Fibroblast of lung (primary cell): ENCODE results near the gene CFAP299. TPM values are rescaled to one million over a fixed set of nuclear protein-coding genes. Genes with fewer than 3 reads are reported as not detected.
A peak's percentile ranks its signal among the peaks of the same experiment; 100 is the strongest.

Experiments used
- DNase-seq, 2 donors: peaks; one replicate each; pipeline versions ENCODE4 v3.0.0 to v3.0.0-alpha.2; 2010; ENCODE audit warnings: low read depth in 2 of 2
- H2AFZ ChIP-seq: 2 replicates; pipeline ENCODE4 v1.5.1; 2012; ENCODE audit warnings: low read length, control low read depth, inconsistent platforms
- H3K27ac ChIP-seq: 2 replicates; pipeline ENCODE4 v1.5.1; 2011; ENCODE audit warnings: low read length, control low read depth; ENCODE audit not compliant: insufficient read depth
- H3K27me3 ChIP-seq: 2 replicates; pipeline ENCODE4 v1.5.1; 2011; ENCODE audit warnings: mild to moderate bottlenecking, low read length; ENCODE audit not compliant: control insufficient read depth, insufficient read depth
- H3K36me3 ChIP-seq: 2 replicates; pipeline ENCODE4 v1.5.1; 2011; ENCODE audit warnings: low read length; ENCODE audit not compliant: control insufficient read depth, insufficient read depth
- H3K4me1 ChIP-seq: 2 replicates; pipeline ENCODE4 v1.5.1; 2011; ENCODE audit warnings: low read length; ENCODE audit not compliant: control insufficient read depth, insufficient read depth; ENCODE audit errors: extremely low read depth
- H3K4me2 ChIP-seq: 2 replicates; pipeline ENCODE4 v1.5.1; 2011; ENCODE audit warnings: low read length, control low read depth; ENCODE audit not compliant: insufficient read depth; ENCODE audit errors: extremely low read depth
- H3K4me3 ChIP-seq, 4 experiments: fragments of 200-600 bp in 1 of 4; sonication (generic) in 1 of 4; replicated peaks in 1 of 4; 2 replicates each; pipeline ENCODE4 v1.5.1; 2011 to 2016; ENCODE audit warnings: low read length in 4 of 4, low read depth in 3 of 4, mild to moderate bottlenecking in 3 of 4, control low read depth in 2 of 4, inconsistent platforms in 1 of 4, mixed read lengths in 1 of 4; ENCODE audit not compliant: insufficient read depth in 1 of 4; ENCODE audit errors: control extremely low read depth in 1 of 4
- H3K79me2 ChIP-seq: 2 replicates; pipeline ENCODE4 v1.5.1; 2012; ENCODE audit warnings: mild to moderate bottlenecking, low read length, inconsistent platforms; ENCODE audit not compliant: control insufficient read depth, insufficient read depth
- H3K9ac ChIP-seq: 2 replicates; pipeline ENCODE4 v1.5.1; 2011; ENCODE audit warnings: mild to moderate bottlenecking, low read length, control low read depth; ENCODE audit not compliant: insufficient read depth
- H3K9me3 ChIP-seq: 2 replicates; pipeline ENCODE4 v1.5.1; 2012; ENCODE audit warnings: low read depth, low read length; ENCODE audit not compliant: control insufficient read depth, insufficient read depth
- H4K20me1 ChIP-seq: 2 replicates; pipeline ENCODE4 v1.5.1; 2011; ENCODE audit warnings: low read length; ENCODE audit not compliant: control insufficient read depth, insufficient read depth; ENCODE audit errors: extremely low read depth
- CTCF ChIP-seq, 2 donors: IDR thresholded peaks in 1 of 2; conservative IDR thresholded peaks in 1 of 2; 1 replicate in 1 of 2; 2 replicates in 1 of 2; pipeline ENCODE4 v1.5.1; 2011 to 2012; ENCODE audit warnings: low read length in 2 of 2, control low read depth in 1 of 2, inconsistent platforms in 1 of 2, low read depth in 1 of 2, mild to moderate bottlenecking in 1 of 2
- EZH2 ChIP-seq: IDR thresholded peaks from 2 replicates; pipeline ENCODE4 v1.5.1; 2012; ENCODE audit warnings: low read length, control low read depth, mild to moderate bottlenecking; ENCODE audit errors: missing control alignments
- polyA plus RNA-seq, 2 donors: library from polyadenylated mRNA; depleted of rRNA in 1 of 2; stranded (reverse) in 1 of 2; unstranded in 1 of 2; fragments of >200 nt; gene quantifications; 2 replicates each; pipeline ENCODE4 v1.2.1, GENCODE V29; 2011 to 2012; ENCODE audit warnings: missing spikeins in 1 of 2
- total RNA-seq: library from RNA; depleted of rRNA; stranded (reverse); fragments of >200 nt; gene quantifications from 2 replicates; pipeline ENCODE4 v1.2.1, GENCODE V29; 2014

The CFAP299 gene
- total and polyA plus RNA-seq, 2 donors (not counting 1 experiment from before 2014, with no cell fraction given), result 0.79 to 16.2 TPM

DNA sequence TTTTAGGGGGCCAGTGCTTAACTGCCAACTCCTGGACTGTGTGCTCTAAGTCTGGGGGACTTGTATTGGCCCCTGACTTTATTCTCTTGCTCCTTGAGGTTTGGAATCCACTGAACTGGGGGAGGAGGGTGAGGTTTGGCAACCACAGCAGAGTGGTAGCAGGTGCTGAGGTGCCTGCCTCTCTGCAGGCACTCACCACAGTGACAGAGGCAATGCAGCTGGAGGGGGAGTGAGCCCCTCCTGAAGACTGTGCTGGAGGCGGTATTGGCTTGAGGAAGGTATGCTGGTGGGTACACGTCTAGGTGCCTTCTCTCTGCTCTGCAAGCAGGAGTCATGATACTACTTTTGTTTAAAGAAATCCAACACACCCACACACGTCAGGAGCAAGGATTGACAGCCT is 24.6 kb downstream of the CFAP299 start:
- peaks cover 2% of the 10 kb centered on the region for H3K27me3 ChIP-seq
- H3K79me2 ChIP-seq, result no peaks in the 10 kb centered on the region
- no peak overlapping the region for H3K27ac ChIP-seq
- H4K20me1 ChIP-seq, result no peaks in the 10 kb centered on the region
- H3K36me3 ChIP-seq, result no peaks in the 10 kb centered on the region
- H3K4me1 ChIP-seq, result no peaks in the 10 kb centered on the region
- H3K4me2 ChIP-seq, result no peak overlapping the region
- no peak overlapping the region for H3K4me3 ChIP-seq
- no peak overlapping the region for H2AFZ ChIP-seq
- no peaks in the 10 kb centered on the region for H3K9me3 ChIP-seq
- TF ChIP-seq CTCF (conservative IDR thresholded peaks at IDR 0.05 in 1 of 2, IDR thresholded peaks at IDR 0.05 in 1 of 2; ENCODE audit: low read depth in 1 of 2, low read length in 2 of 2), result no peak
- TF ChIP-seq EZH2, result no peak
- no peak overlapping the region for H3K9ac ChIP-seq
- no peak for DNase-seq

GRCh38 chr4:80360900-80361299 is 25.4 kb downstream of the CFAP299 start:
- TF ChIP-seq CTCF (conservative IDR thresholded peaks at IDR 0.05 in 1 of 2, IDR thresholded peaks at IDR 0.05 in 1 of 2; ENCODE audit: low read depth in 1 of 2, low read length in 2 of 2) (no peak), EZH2 (no peak)
- no peak overlapping the region for H3K4me2 ChIP-seq
- peak in 1 of 2 donors; percentile 15 for DNase-seq

DNA sequence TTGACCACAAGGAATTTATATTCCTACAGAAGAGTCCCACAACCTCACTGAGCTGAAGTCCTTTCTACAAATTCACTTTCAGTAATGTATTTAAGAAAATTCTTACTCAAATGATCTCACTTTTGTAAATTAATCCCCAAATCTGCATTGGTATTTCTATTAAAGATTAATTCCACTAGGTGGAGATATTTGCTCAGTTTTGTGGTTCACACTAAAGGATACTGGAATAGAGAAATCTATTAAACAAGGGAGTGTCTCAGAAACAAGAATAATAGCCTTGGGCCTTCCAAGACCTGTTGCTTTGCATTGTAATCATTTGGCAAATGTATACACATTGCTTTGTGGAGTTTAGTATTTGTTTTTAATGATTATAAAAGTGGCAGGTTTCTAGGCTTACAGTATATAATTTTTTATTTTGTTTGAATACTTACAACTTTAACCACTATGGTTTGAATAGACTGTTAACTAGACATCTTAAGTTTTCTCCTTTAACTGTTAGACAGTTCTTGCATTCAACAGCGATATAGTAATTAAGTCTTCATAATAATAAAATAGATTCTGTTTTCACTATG is 25.9 kb downstream of the CFAP299 start:
- Histone ChIP-seq H3K27me3 (peaks cover 2% of the 10 kb centered on the region), H3K4me3 (no peak overlapping the region), H3K9ac (no peak overlapping the region), H3K4me2 (no peak overlapping the region), H3K36me3 (no peaks in the 10 kb centered on the region), H2AFZ (no peak overlapping the region), H3K79me2 (no peaks in the 10 kb centered on the region), H3K9me3 (no peaks in the 10 kb centered on the region), H3K27ac (no peak overlapping the region), H4K20me1 (no peaks in the 10 kb centered on the region), H3K4me1 (no peaks in the 10 kb centered on the region)
- DNase-seq, result peak; percentile 14 to 53
- TF ChIP-seq CTCF (conservative IDR thresholded peaks at IDR 0.05 in 1 of 2, IDR thresholded peaks at IDR 0.05 in 1 of 2; ENCODE audit: low read depth in 1 of 2, low read length in 2 of 2) (peak in 1 of 2 donors; percentile 20), EZH2 (no peak)

More at GRCh38 chr4:80360900-80361299, 25.4 kb downstream of the CFAP299 start:
- H3K79me2 ChIP-seq, result no peaks in the 10 kb centered on the region
- H3K4me1 ChIP-seq, result no peaks in the 10 kb centered on the region
- H3K27me3 ChIP-seq, result peaks cover 2% of the 10 kb centered on the region
- H3K9me3 ChIP-seq, result no peaks in the 10 kb centered on the region
- H3K36me3 ChIP-seq, result no peaks in the 10 kb centered on the region
- H3K4me3 ChIP-seq, result no peak overlapping the region
- no peaks in the 10 kb centered on the region for H4K20me1 ChIP-seq
- H2AFZ ChIP-seq, result no peak overlapping the region
- H3K9ac ChIP-seq, result no peak overlapping the region
- H3K27ac ChIP-seq, result no peak overlapping the region
